Stomach (tissue), 9 donors: Measurements from ENCODE around the gene PRKCA. TPM values are rescaled to one million over a fixed set of nuclear protein-coding genes. Genes with fewer than 3 reads are reported as not detected.
A peak's percentile ranks its signal among the peaks of the same experiment; 100 is the strongest.

Experiments
- DNase-seq, 2 donors: peaks; one replicate each; pipeline versions ENCODE4 v3.0.0 to v3.0.0-alpha.2; 2013 to 2019
- H3K27ac ChIP-seq, 5 donors: fragments of 200-600 bp in 4 of 5; sonication (generic) in 4 of 5; one replicate each; pipeline ENCODE4 v1.5.1; 2013 to 2019; ENCODE audit warnings: mild to moderate bottlenecking in 1 of 5, moderate library complexity in 1 of 5
- H3K27me3 ChIP-seq, 3 donors: fragments of 200-600 bp; sonication (generic); one replicate each; pipeline ENCODE4 v1.5.1; 2017 to 2019; ENCODE audit warnings: mixed run types in 1 of 3
- H3K36me3 ChIP-seq, 4 donors: fragments of 200-600 bp; sonication (generic); 1 replicate in 3 of 4; 2 replicates in 1 of 4; pipeline ENCODE4 v1.5.1; 2016 to 2019
- H3K4me1 ChIP-seq, 4 donors: fragments of 200-600 bp; sonication (generic); one replicate each; pipeline ENCODE4 v1.5.1; 2016 to 2019
- H3K4me3 ChIP-seq, 4 donors: fragments of 200-600 bp; sonication (generic) in 3 of 4; one replicate each; pipeline ENCODE4 v1.5.1; 2016 to 2019; ENCODE audit warnings: mild to moderate bottlenecking in 1 of 4
- H3K9me3 ChIP-seq, 4 donors: fragments of 200-600 bp; sonication (generic); one replicate each; pipeline ENCODE4 v1.5.1; 2016 to 2019
- CTCF ChIP-seq, 7 experiments: fragments of 450-650 bp in 4 of 7; fragments of 200-600 bp in 3 of 7; sonication (generic) in 3 of 7; IDR thresholded peaks; one replicate each; pipeline ENCODE4 v1.5.1; 2016 to 2019; ENCODE audit warnings: antibody characterized with exemption in 7 of 7, control low read depth in 2 of 7, mild to moderate bottlenecking in 1 of 7
- EP300 ChIP-seq: sonication (generic); formaldehyde crosslinking; IDR thresholded peaks from one replicate; pipeline ENCODE4 v1.6.1; 2017; ENCODE audit warnings: antibody characterized with exemption
- POLR2A ChIP-seq, 4 donors: fragments of 450-650 bp; IDR thresholded peaks; one replicate each; pipeline ENCODE4 v1.6.1; 2016; ENCODE audit warnings: antibody characterized with exemption in 4 of 4, control low read depth in 2 of 4, mild to moderate bottlenecking in 1 of 4, moderate library complexity in 1 of 4
- POLR2AphosphoS5 ChIP-seq, 3 donors: sonication (generic); formaldehyde crosslinking; IDR thresholded peaks; one replicate each; pipeline ENCODE4 v1.6.1; 2016; ENCODE audit warnings: antibody characterized with exemption in 3 of 3
- WGBS, 5 donors: extraction: QIAGEN DNeasy Blood & Tissue Kit in 3 of 5; methylation state at CpG; one replicate each; pipeline versions ENCODE4 v1.1.5 to v1.1.7; 2013 to 2018; 5-methylcytosine and 5-hydroxymethylcytosine counted together
- intact Hi-C: fragments of 100-400 bp; cut with DNase I; formaldehyde crosslinking; loops from one replicate; pipeline ENCODE4 v1.15.1; 2023; ENCODE audit warnings: low total_unique reads
- polyA plus RNA-seq, 3 donors: library from polyadenylated mRNA; stranded (reverse); fragments of 200-250 nt; gene quantifications; one replicate each; pipeline ENCODE4 v1.2.3, GENCODE V29; 2013
- total RNA-seq, 5 donors: library from RNA; depleted of rRNA; stranded (reverse); fragments of >200 nt; gene quantifications; one replicate each; pipeline versions ENCODE4 v1.1.0 to v1.2.3, GENCODE V29; 2014 to 2016
- donor health status: healthy with polysubstance abuse.
- donor health status: Bipolar disorder and iron deficiency.
- donor health status: healthy.

Gene PRKCA
- total and polyA plus RNA-seq, 8 donors: 2.1 to 41.1 (median 12.2) TPM

- no peaks in the 10 kb centered on the region for H3K9me3 ChIP-seq
- peaks cover 22 to 49% (median 32%) of the 10 kb centered on the region in 4 donors for H3K4me1 ChIP-seq
- intact Hi-C loops: no loop called here
- WGBS, 5 donors: 40 to 51% (median 46%) methylated on average over 17 of the region's 17 CpGs
- peak; percentile 52 to 88 for DNase-seq
- no peaks in the 10 kb centered on the region for H3K36me3 ChIP-seq
- TF ChIP-seq EP300 (no peak), CTCF (IDR thresholded peaks at IDR 0.05) (peak in 4 of 7 experiments; percentile 15 to 50 (median 35))
- no peaks in the 10 kb centered on the region for H3K27me3 ChIP-seq
- H3K4me3 ChIP-seq: no peak overlapping the region
- no peak overlapping the region for H3K27ac ChIP-seq
Measured at GRCh38 chr17:66727634-66728570, 425.5 kb downstream of the PRKCA start.

GRCh38 chr17:66730461-66730923, 428.1 kb downstream of the PRKCA start:
- TF ChIP-seq CTCF (IDR thresholded peaks at IDR 0.05) (no peak), EP300 (no peak), POLR2AphosphoS5 (IDR thresholded peaks at IDR 0.05) (no peak), POLR2A (IDR thresholded peaks at IDR 0.05) (no peak)
- Histone ChIP-seq H3K27me3 (no peaks in the 10 kb centered on the region), H3K36me3 (peaks cover 2 to 24% (median 19%) of the 10 kb centered on the region in 4 donors), H3K27ac (no peak overlapping the region), H3K4me3 (no peak overlapping the region), H3K9me3 (no peaks in the 10 kb centered on the region), H3K4me1 (peaks cover 3 to 24% (median 14%) of the 10 kb centered on the region in 4 donors)
- WGBS, 5 donors: 54 to 76% (median 60%) methylated on average over 7 of the region's 7 CpGs
- DNase-seq: no peak
- intact Hi-C loops: no loop called here

- WGBS, 5 donors: 90 to 100% (median 97%) methylated on average over 2 of the region's 2 CpGs
- H3K4me3 ChIP-seq: no peak overlapping the region
- no peaks in the 10 kb centered on the region for H3K27me3 ChIP-seq
- TF ChIP-seq POLR2A (IDR thresholded peaks at IDR 0.05) (no peak), CTCF (IDR thresholded peaks at IDR 0.05) (no peak), EP300 (no peak), POLR2AphosphoS5 (IDR thresholded peaks at IDR 0.05) (no peak)
- peaks cover 0 to 7% (median 5%) of the 10 kb centered on the region in 4 donors for H3K4me1 ChIP-seq
- no peaks in the 10 kb centered on the region for H3K9me3 ChIP-seq
- intact Hi-C loops: no loop called here
- DNase-seq: no peak
- no peak overlapping the region for H3K27ac ChIP-seq
- H3K36me3 ChIP-seq: peaks cover 9 to 54% (median 47%) of the 10 kb centered on the region in 4 donors
Measured at GRCh38 chr17:66733759-66734158, 431.3 kb downstream of the PRKCA start.

DNA sequence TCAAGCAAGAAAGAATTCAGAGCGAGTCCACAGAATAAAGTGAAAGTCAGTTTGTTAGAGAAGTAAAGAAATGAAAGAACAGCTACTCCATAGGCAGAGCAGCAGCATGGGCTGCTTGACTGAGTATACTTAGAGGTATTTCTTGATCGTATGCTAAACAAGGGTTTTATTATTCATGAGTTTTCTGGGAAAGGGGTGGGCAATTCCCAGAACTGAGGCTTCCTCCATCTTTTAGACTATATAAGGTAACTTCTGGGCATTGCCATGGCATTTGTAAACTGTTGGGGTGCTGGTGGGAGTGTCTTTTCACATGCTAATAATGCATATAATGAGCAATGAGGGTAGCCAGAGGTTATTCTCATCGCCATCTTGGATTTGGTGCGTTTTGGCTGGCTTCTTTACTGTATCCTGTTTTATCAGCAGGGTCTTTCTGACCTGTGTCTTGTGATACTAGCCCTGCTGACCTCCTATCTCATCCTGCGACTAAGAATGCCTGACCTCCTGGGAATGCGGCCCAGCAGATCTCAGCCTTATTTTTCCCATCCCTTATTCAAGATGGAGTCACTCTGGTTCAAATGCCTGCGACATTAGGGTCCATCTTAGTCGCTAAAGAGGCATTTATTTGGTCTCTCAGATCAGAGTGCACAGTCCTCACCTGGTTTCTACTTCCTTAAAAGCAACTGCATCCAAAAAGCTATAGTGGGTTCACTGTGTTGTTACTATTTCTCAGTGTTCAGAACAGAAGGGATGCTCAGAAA, 432.0 kb downstream of the PRKCA start:
- H3K9me3 ChIP-seq: no peaks in the 10 kb centered on the region
- no peak overlapping the region for H3K4me3 ChIP-seq
- no peak for DNase-seq
- peaks cover 9 to 60% (median 53%) of the 10 kb centered on the region in 4 donors for H3K36me3 ChIP-seq
- H3K27me3 ChIP-seq: no peaks in the 10 kb centered on the region
- TF ChIP-seq CTCF (IDR thresholded peaks at IDR 0.05): no peak
- TF ChIP-seq POLR2A (IDR thresholded peaks at IDR 0.05): no peak
- H3K27ac ChIP-seq: no peak overlapping the region
- peaks cover 0 to 7% (median 5%) of the 10 kb centered on the region in 4 donors for H3K4me1 ChIP-seq
- intact Hi-C loops: no loop called here
- WGBS, 5 donors: 78 to 90% (median 83%) methylated on average over 8 of the region's 8 CpGs
